ENCODE results near the gene RTN4IP1.
"Not testable (repeated sequence)": the region's sequence is repeated elsewhere in the genome, so short reads cannot be mapped to it uniquely, and the experiment has no call there.

Gene RTN4IP1

DNA sequence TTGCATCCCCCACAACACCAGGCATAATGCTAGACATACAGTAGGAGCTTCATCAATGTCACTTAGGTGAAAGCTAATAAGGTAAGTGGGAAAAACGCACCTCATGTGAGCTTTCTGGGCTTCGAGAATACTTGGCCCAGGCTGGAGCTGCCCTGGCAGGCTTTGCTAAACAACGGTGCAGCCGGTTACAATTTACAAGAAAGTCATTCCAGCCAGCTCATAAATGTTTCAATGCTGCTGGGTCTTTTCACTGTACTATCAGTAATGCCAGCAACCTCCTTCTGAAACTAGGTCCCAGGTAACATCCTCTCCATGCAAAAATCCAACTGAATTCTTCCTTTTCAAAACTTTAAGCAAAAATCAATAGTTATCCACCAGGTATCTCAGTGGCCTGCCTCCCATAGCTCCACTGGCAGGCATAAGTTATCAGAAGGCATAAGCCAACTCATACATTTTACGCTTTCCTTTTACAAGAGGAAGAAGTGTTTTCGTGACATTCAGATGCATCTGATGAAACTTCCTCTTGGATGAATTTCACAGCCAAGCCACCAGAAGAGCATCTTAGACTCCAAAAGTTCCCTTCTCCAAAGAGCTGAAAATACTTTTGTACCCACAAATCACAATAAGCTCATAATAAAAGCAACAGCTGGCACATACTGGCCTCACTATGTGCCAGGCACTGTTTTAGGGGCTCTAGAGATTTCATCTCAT lies 56.3 kb downstream of the RTN4IP1 start:
- H3K4me1 Mint-ChIP-seq: peaks cover 7% of the 10 kb centered on the region
- DNase-seq (ENCODE audit: low spot score in 2 of 2) (no peak), ATAC-seq (no peak)
- no peak overlapping the region for H3K27ac Mint-ChIP-seq
- peaks cover 37% of the 10 kb centered on the region for H3K36me3 Mint-ChIP-seq
- H3K4me3 Mint-ChIP-seq: no peak overlapping the region
- H3K9me3 Mint-ChIP-seq: no peaks in the 10 kb centered on the region

DNA sequence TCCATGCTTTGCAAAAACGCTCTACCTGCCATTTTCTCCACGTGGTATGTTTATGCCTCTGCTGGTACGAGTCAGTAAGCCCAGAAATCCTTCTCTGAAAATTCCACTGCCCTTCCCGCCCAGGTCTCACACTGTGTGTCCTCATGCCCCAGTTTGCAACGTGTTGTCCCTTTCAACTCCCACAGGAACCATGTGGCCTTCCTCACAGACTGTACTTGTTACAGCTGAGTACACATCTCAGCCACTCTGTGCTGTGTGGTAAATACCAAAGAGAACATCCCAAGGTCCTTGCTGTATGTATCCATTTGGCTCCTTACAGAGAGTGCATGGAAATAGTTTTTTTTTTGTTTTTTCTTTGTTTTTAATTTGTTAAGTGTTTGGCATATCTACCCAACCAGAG lies 56.9 kb downstream of the RTN4IP1 start:
- H3K4me1 Mint-ChIP-seq: peaks cover 11% of the 10 kb centered on the region
- H3K4me3 Mint-ChIP-seq: no peak overlapping the region
- peaks cover 43% of the 10 kb centered on the region for H3K36me3 Mint-ChIP-seq
- H3K9me3 Mint-ChIP-seq: no peaks in the 10 kb centered on the region
- H3K27ac Mint-ChIP-seq: peak overlapping the region; percentile 15
- ATAC-seq: no peak
- no peak for DNase-seq (ENCODE audit: low spot score in 2 of 2)

DNA sequence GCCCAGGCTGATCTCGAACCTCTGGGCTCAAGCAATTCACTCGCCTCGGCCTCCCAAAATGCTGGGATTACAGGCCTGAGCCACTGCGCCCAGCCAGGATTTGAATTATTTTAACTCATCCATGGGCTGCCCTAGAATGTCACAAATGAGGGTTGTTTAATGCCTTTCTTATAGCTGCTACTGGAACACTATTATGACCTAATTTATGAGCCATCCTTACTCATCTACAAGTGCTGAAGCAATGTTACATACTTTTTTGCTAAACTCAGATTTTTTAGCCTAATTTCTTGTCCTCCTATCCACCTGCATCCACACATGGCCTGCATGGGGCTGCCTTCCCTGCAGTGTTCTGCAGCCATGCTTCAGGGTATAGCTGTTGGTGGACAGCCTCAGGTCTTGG lies 59.9 kb downstream of the RTN4IP1 start:
- ATAC-seq (no peak), DNase-seq (ENCODE audit: low spot score in 2 of 2) (no peak)
- Mint-ChIP-seq H3K9me3 (no peaks in the 10 kb centered on the region), H3K4me3 (no peak overlapping the region), H3K36me3 (peaks cover 69% of the 10 kb centered on the region), H3K27ac (peak overlapping the region; percentile 8), H3K4me1 (peaks cover 11% of the 10 kb centered on the region)

DNA sequence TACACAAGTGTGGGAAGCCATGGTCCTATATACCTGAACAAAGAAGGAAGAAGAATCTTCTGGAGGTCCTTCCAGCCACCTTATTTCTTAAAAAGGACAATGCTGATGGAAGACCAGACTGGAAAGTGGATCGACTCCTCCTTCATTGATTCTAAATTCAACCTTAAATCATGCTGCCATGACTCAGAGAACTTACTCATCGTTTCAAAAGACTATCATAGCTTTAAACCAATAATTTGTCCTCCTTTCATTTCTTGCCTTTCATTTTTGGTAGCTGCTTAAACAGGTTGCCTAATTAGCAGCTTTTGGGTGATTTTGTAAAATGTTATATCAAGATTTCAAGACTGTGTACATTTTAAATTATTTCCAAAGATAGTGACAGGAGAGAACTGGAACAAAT lies 60.8 kb downstream of the RTN4IP1 start:
- Mint-ChIP-seq H3K36me3 (peaks cover 78% of the 10 kb centered on the region), H3K4me1 (peaks cover 11% of the 10 kb centered on the region), H3K27ac (peak overlapping the region; percentile 77), H3K4me3 (no peak overlapping the region), H3K9me3 (no peaks in the 10 kb centered on the region)
- DNase-seq (ENCODE audit: low spot score in 2 of 2) (no peak), ATAC-seq (peak; percentile 58)

DNA sequence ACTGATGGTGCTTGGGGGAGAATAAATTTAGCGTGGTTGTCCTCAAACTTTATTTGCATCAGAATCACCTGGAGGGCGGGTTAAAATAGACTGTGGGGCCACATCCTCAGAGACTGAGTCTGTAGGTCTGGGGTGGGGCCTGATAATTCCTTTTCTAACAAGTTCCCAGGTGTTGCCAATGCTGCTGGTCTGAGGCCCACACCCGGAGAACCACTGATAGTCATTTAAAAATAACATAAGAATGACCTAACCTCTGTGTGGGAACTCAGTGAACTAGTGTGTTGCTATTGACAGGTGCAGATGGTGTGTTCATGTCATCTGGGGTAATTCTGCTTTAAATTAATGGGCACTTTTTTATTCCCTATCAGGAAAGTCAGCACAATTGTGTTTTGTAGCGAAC lies 64.8 kb downstream of the RTN4IP1 start:
- Mint-ChIP-seq H3K4me1 (peaks cover 18% of the 10 kb centered on the region), H3K4me3 (no peak overlapping the region), H3K36me3 (peaks cover 100% of the 10 kb centered on the region), H3K9me3 (no peaks in the 10 kb centered on the region), H3K27ac (peak overlapping the region; percentile 77)
- ATAC-seq (no peak), DNase-seq (ENCODE audit: low spot score in 2 of 2) (no peak)

- ATAC-seq (no peak), DNase-seq (ENCODE audit: low spot score in 2 of 2) (no peak)
- H3K36me3 Mint-ChIP-seq: peaks cover 100% of the 10 kb centered on the region
- peaks cover 17% of the 10 kb centered on the region for H3K4me1 Mint-ChIP-seq
- H3K4me3 Mint-ChIP-seq: no peak overlapping the region
- H3K9me3 Mint-ChIP-seq: no peaks in the 10 kb centered on the region
- H3K27ac Mint-ChIP-seq: peak overlapping the region; percentile 77
Measured at GRCh38 chr6:106563614-106564013, 65.7 kb downstream of the RTN4IP1 start.

DNA sequence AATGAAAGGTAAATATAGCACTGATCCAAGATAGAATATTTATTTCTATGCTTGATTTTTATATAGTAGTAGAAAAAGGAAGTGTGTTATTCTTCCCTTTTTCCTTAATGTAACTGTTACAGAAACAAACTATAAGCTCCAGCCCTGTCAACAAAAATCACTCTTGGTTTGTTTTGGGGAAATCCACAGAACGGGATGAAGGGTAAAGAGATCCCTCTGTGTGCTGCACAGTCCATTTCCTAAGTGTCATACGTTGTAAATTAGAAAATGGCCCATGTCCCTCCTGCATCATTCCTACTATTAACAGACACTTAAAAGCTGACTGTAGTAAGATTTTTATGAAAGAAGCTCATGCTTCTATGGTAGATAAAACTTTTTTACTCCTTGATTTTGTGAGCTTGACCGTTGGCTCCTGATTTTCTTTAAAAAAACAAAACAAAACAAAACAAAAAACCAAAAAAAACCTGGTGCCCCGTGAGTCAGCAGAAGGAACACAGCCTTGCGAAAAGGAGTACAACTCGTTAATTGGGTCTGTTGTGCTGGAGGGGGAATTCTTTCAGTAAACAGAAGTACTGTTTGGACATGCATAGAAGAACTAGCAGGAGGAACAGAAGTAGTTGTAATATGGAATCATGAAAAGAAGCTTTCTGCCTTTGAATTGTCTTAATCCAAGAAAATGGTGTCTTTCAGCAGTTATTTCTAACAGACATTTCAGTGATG lies 67.5 kb downstream of the RTN4IP1 start:
- no peak for ATAC-seq
- Mint-ChIP-seq H3K4me1 (peaks cover 7% of the 10 kb centered on the region), H3K27ac (peak overlapping the region; percentile 67), H3K36me3 (peaks cover 100% of the 10 kb centered on the region), H3K4me3 (no peak overlapping the region), H3K9me3 (no peaks in the 10 kb centered on the region)
- DNase-seq (ENCODE audit: low spot score in 2 of 2): no peak

DNA sequence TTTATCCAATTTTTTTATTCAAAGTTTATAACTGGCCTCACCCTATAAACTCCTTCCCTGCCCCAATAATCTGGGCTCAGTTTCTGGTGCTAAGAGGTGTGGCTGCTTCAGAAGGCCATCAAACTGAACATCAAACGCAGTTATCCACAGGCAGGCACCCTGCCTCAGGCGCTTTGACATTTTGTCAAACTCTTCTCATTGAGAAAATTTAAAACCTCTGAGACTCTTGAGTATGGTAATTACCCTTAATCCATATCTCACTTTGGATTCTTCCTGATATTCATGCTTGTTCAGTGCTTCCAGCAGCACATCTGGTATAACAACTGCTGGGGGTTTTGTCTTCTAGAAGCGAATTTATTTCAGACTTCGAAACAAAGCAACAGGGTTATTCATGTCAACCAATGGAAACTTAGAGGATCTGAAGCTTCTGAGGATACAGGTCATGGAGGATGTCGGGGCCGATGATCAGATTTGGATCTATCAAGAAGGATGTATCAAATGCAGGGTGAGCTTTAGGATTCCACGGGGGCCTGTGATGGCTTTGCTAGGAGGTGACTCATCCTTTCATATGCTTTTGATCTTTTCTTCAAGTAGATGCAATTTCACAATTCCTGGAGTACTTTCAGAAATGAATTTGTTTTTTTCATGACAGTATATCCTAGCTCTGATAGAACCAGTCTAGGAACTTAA lies 68.2 kb downstream of the RTN4IP1 start:
- no peak for ATAC-seq
- Mint-ChIP-seq H3K36me3 (peaks cover 100% of the 10 kb centered on the region), H3K4me1 (peaks cover 7% of the 10 kb centered on the region), H3K9me3 (no peaks in the 10 kb centered on the region), H3K27ac (peak overlapping the region; percentile 67), H3K4me3 (no peak overlapping the region)
- DNase-seq (ENCODE audit: low spot score in 2 of 2): no peak

DNA sequence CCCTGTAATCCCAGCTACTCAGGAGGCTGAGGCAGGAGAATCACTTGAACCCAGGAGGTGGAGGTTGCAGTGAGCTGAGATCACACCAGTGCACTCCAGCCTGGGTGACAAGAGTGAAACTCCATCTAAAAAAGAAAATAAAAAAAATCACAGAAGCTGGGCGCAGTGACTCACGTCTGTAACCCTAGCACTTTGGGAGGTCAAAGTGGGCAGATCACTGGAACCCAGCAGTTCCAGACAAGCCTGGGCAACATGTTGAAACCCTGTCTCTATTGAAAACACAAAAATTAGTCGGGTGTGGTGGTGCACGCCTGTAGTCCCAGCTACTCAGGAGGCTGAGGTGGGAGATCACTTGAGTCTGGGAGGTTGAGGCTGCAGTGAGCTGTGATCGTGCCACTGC lies 69.6 kb downstream of the RTN4IP1 start:
- Mint-ChIP-seq H3K27ac (peak overlapping the region; percentile 52), H3K36me3 (peaks cover 100% of the 10 kb centered on the region)
- H3K4me3 Mint-ChIP-seq; ATAC-seq; H3K9me3 Mint-ChIP-seq; DNase-seq (ENCODE audit: low spot score in 2 of 2); H3K4me1 Mint-ChIP-seq: not testable (repeated sequence)

DNA sequence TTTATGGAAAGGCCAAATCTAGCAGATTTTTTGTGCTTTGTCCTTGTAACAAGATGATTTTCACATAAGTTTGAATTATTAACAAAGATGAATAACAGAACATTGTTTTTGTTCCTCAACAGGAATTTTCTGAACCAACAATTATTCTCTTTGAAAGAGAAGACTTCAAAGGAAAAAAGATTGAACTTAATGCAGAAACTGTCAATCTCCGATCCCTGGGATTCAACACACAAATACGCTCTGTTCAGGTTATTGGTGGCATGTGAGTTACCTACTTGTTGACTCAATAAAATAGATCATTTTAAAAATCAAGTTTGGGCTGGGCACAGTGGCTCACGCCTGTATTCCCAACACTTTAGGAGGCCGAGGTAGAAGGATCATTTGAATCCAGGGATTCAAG lies 70.9 kb downstream of the RTN4IP1 start:
- DNase-seq (ENCODE audit: low spot score in 2 of 2) (no peak), ATAC-seq (no peak)
- no peaks in the 10 kb centered on the region for H3K9me3 Mint-ChIP-seq
- H3K27ac Mint-ChIP-seq: peak overlapping the region; percentile 73
- H3K4me1 Mint-ChIP-seq: peaks cover 15% of the 10 kb centered on the region
- H3K36me3 Mint-ChIP-seq: peaks cover 100% of the 10 kb centered on the region
- no peak overlapping the region for H3K4me3 Mint-ChIP-seq

DNA sequence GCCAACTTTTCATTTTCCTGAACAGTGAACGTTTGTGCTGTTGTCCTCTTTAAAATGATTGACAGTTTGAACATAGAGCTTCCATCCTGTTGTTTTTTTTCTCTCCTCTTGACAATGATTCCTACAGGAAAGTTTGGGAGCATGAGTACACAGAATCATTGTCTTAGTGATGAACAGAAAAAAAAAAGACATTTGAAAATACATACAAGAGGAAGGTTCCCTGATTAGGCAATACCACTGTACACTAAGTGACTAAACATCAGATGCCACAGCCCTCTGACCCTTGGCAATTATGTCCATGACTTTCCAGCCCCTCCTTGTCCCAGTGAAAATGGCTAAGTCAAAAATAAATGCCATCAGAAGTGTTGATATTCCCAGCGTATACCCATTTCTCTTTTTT lies 71.5 kb downstream of the RTN4IP1 start:
- H3K4me1 Mint-ChIP-seq: peaks cover 20% of the 10 kb centered on the region
- DNase-seq (ENCODE audit: low spot score in 2 of 2): no peak
- H3K9me3 Mint-ChIP-seq: no peaks in the 10 kb centered on the region
- ATAC-seq: no peak
- H3K4me3 Mint-ChIP-seq: no peak overlapping the region
- peaks cover 100% of the 10 kb centered on the region for H3K36me3 Mint-ChIP-seq
- H3K27ac Mint-ChIP-seq: peak overlapping the region; percentile 73

DNA sequence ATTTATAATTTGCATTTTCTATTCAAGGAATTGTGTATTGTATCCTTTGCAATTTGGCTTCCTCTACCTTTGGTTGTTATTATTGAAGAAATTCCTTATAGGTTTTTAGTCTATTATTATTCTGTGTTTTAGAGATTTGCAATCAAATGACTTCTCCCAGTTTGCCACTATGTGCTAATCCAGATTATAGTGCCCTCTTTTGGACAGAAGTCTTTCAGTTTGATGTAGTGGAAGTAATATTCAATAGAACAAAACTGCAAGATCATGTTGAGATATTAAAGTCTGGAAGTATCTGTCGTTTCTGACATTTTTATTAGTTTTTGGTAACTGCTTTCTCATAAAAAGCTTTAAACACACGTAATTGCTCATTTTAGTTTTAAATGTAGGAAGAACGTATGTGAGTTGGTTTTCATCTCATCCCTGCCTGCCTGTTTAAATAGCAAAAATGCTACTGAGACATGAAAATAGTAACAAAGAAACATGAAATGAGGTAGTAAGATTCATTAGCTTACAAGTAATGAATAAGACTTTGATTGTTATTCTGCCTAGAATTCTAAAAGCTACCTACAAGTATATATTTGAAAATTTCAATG lies 72.8 kb downstream of the RTN4IP1 start:
- Mint-ChIP-seq H3K27ac (peak overlapping the region; percentile 86), H3K4me1 (peaks cover 23% of the 10 kb centered on the region), H3K36me3 (peaks cover 100% of the 10 kb centered on the region), H3K4me3 (no peak overlapping the region), H3K9me3 (no peaks in the 10 kb centered on the region)
- ATAC-seq (no peak), DNase-seq (ENCODE audit: low spot score in 2 of 2) (no peak)

DNA sequence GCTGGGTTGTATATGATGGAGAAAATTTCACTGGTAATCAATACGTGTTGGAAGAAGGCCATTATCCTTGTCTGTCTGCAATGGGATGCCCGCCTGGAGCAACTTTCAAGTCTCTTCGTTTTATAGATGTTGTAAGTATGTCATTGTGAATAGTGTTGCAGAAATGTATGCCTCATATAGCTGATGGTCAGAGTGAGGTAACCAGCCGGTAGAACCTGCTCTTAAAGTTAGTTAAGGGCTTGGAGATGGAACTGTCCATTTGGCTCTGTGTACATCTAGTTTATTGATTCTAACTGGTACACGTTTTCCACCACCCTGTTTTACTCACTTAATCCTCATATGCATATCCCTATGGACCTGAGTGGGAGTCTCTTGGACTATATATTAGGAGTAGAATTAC lies 73.5 kb downstream of the RTN4IP1 start:
- peak overlapping the region; percentile 86 for H3K27ac Mint-ChIP-seq
- H3K4me3 Mint-ChIP-seq: no peak overlapping the region
- no peaks in the 10 kb centered on the region for H3K9me3 Mint-ChIP-seq
- H3K36me3 Mint-ChIP-seq: peaks cover 100% of the 10 kb centered on the region
- ATAC-seq (no peak), DNase-seq (ENCODE audit: low spot score in 2 of 2) (no peak)
- peaks cover 16% of the 10 kb centered on the region for H3K4me1 Mint-ChIP-seq

GRCh38 chr6:106553440-106553839 lies 75.9 kb downstream of the RTN4IP1 start:
- peaks cover 100% of the 10 kb centered on the region for H3K36me3 Mint-ChIP-seq
- peak overlapping the region; percentile 86 for H3K27ac Mint-ChIP-seq
- H3K4me3 Mint-ChIP-seq: no peak overlapping the region
- H3K9me3 Mint-ChIP-seq: no peaks in the 10 kb centered on the region
- DNase-seq (ENCODE audit: low spot score in 2 of 2) (no peak), ATAC-seq (peak; percentile 97)
- H3K4me1 Mint-ChIP-seq: peaks cover 23% of the 10 kb centered on the region

DNA sequence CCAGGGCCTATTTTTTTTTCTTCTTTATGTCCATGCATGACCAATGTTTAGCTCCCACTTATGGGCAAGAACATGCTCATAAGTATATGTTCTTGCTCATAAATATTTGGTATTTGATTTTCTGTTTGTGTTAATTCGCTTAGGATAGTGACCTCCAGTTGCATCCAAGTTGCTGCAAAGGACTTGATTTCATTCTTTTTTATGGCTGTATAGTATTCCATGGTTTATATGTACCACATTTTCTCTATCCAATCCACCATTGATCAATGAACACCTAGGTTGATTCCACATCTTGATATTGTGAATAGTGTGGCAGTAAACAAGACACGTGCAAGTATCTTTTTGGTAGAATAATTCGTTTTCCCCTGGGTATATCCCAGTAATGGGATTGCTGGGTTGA lies 78.1 kb downstream of the RTN4IP1 start:
- peaks cover 100% of the 10 kb centered on the region for H3K36me3 Mint-ChIP-seq
- no peak overlapping the region for H3K27ac Mint-ChIP-seq
- H3K4me3 Mint-ChIP-seq: no peak overlapping the region
- DNase-seq (ENCODE audit: low spot score in 2 of 2): no peak
- no peak for ATAC-seq
- no peaks in the 10 kb centered on the region for H3K9me3 Mint-ChIP-seq
- peaks cover 43% of the 10 kb centered on the region for H3K4me1 Mint-ChIP-seq

Data from stimulated activated effector memory CD8-positive, alpha-beta T cell treated with anti-CD3 and anti-CD28 coated beads, Interleukin-12 subunit alpha, Interleukin-12 subunit beta, amount 100 ng/mL, for 72 hours (primary cell).